NCI-H2196 (cell line): ENCODE results near the gene H3-3A.
"Not testable (repeated sequence)": the region's sequence is repeated elsewhere in the genome, so short reads cannot be mapped to it uniquely, and the experiment has no call there.

Experiments used
- DNase-seq: peaks from one replicate; lab custom pipeline; 2025; ENCODE audit not compliant: unreplicated experiment; lab: John Stamatoyannopoulos, UW

H3-3A gene

GRCh38 chr1:226083302-226084101 lies 21.0 kb downstream of the H3-3A start:
- DNase-seq, result peak; percentile 87

GRCh38 chr1:226085675-226086285 lies 23.3 kb downstream of the H3-3A start:
- no peak for DNase-seq

- DNase-seq, result no peak
Measured at GRCh38 chr1:226086776-226087175, 24.3 kb downstream of the H3-3A start.

GRCh38 chr1:226091461-226091860 lies 28.9 kb downstream of the H3-3A start:
- no peak for DNase-seq

DNA sequence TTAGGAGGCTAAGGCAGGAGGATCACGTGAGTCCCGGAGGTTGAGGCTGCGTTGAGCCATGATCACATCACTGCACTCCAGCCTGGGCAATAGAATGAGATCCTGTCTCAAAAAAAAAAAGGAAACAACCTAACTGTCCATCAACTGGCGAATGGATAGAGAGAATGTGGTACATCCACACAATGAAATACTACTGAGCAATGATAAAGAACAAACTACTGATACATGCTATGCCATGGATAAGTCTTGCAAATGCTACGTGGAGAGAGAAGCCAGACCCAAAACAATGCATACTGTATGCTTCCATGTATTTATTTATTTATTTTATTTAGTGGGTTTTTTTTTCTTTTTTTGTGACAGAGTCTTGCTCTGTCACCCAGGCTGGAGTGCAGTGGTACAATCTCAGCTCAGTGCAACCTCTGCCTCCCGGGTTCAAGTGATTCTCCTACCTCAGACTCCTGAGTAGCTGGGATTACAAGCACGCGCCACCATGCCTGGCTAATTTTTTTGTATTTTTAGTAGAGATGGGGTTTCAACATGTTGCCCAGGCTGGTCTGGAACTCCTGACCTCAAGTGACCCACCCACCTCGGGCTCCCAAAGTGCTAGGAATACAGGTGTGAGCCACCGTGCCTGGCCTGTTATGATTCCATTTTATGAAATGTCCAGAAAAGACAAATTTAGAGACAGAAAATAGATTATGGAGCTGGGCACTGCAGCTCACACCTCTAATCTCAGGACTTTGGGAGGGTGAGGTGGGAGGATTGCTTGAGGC lies 29.7 kb downstream of the H3-3A start:
- not testable (repeated sequence) for DNase-seq

DNA sequence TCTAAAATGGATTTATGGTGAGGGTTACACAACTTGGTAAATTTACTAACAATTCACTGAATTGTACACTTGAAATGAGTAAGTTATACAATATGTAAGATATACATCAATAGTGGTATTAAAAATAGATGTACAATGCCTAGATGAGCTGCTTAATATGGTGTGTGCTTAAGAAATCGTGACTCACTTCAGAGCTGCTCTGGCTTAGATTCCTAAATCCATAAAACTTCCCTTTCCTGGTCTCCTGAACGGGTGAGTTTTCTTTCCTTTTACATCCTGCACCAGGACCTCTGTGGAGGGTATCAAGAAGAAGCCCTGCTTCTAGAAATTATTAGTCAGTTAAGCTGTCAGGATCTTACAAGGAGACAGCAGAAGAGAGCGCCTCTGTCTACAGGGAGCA lies 30.4 kb downstream of the H3-3A start:
- DNase-seq, result no peak

GRCh38 chr1:226093621-226094020 lies 31.1 kb downstream of the H3-3A start:
- no peak for DNase-seq

DNA sequence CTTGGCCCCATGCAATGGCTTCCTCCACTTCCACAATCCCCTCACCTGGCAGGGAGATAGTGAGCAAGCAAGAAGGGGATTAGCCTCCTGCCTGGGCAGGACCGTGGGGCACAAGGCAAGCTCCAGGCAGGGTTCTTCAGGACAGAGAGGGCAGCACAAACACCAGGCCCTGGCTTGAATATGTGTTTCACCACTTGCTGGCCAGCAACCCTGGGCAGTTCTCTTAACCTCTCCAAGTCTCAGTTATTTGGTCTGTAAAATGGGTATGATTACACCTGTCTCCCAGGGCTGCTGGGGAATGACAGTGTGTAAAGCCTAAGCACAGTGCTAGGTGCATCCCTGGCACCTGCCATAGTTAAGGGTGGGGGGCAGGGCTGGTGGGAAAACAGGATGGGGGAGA lies 31.9 kb downstream of the H3-3A start:
- no peak for DNase-seq

DNA sequence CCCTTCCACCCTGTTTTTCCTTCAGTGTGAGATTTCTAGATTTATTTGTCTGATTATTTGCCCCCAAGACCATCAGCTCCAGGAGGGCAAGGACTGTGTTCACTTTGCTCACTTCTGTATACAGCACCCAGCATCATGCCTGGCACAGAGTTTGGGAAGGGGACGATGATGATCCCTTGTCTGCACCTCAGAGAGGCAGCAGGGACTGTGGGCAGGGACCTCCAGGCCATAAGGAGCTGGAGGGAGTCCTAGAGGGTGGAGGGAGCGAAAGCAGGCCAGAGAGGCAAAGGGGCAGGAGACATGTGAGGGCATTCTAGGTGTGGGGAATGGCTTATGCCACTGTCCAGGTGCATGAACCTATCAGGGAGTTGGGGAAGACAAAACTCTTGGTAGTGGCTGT lies 32.8 kb downstream of the H3-3A start:
- DNase-seq, result no peak

GRCh38 chr1:226097866-226098625 lies 35.5 kb downstream of the H3-3A start:
- DNase-seq, result no peak

DNA sequence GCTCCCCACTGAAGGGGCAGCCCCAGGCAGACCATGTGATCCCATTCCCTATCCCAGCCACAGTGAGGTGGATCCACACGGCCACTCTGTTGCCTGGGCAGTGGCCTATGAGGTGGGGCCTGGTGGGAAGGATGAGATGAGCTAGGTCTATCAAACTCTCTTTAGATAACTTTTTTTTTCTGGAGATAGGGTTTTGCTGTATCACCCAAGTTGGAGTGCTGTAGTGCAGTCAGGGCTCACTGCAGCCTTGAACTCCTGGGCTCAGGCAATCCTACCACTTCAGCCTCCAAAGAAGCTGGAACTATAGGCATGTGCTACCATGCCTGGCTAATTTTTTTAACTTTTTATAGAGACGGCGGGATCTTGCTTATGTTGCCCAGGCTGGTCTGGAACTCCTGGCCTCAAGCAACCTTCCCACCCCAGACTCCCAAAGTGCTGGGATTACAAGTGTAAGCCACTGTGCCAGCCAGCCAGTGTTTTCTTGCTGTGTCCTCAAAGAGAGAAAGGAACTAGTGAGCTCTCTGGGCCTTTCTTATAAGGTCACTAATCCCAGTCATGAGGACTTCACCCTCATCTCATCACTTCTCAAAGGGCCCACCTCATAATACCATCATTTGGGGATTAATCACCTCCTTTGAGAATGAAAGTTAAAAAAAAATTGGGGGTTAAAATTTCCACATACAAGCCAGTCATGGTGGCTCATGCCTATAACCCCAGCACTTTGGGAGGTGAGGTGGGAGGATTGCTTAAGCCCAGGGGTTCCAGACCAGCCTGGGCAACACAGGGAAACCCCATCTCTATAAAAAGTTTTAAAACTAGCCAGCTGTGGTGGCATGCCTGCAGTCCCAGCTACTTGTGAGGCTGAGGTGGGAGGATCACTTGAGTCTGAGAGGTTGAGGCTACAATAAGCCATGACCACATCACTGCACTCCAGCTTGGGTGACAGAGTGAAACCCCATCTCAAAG lies 36.6 kb downstream of the H3-3A start:
- no peak for DNase-seq

GRCh38 chr1:226100436-226101391 lies 38.2 kb downstream of the H3-3A start:
- DNase-seq, result peak; percentile 9

DNA sequence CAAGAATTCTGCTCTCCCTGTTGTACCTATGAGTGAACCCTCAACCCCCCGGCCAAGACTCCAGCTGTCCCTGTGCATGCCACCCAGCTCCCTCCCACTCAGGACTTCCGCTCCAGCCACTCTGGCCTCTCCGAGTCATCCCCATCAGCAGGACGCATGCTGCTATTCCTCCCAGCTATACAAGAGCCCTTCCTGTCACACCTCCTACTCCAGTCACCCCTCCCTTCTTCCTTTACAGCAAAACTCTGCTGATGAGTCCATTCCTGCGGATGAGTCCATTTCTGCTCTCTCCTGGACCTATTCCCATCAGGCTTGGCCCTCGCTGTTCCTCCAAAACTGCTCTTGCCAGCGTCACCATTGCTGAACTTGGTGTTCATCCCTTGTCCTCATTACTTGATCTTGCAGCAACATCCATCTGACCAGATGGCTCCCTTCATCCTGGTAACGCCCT lies 42.2 kb downstream of the H3-3A start:
- DNase-seq, result no peak

DNA sequence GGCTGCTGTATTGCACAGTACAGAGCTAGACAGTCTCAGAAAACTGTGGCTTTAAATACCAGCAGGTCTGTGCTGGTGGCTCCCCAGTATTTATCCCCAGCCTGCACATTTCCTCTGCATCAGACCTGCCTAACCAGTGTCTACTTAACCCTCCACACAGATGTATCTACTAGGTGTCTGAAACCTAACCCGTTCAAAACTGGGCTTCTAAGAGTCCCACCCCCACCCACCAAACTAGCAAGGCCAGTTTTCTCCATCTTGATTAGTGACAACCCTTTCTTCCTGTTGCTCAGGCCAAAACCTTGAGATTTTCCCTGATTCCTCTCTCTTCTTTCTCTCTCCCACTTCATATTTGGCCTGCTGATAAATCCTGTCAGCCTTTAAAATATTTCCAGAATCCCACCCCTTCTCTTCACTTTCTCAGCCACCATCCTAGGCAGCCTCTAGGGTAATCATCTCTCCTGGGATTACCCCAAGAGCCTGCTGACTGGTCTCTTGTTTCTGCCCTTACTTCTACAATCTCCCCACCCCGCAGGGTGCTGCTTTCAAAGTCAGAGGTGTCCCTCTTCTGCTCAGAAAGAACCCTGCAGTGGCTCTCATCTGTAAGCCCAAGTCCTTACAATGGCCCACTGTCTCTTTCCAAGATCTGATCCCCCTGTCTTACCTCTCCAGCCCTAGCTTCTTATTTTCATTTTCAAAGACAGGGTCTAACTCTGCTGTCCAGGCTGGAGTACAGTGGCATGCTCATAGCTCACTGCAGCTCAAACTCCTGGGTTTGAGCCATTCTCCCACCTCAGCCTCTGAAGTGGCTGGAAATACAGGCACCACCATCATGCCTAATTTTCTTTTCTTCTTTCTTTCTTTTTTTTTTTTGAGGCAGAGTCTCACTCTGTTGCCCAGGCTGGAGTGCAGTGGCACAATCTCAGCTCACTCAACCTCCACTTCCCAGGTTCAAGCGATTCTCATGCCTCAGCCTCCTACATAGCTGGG lies 45.2 kb downstream of the H3-3A start:
- DNase-seq, result peak; percentile 27

- DNase-seq, result no peak
Measured at GRCh38 chr1:226108935-226109828, 46.7 kb downstream of the H3-3A start.

DNA sequence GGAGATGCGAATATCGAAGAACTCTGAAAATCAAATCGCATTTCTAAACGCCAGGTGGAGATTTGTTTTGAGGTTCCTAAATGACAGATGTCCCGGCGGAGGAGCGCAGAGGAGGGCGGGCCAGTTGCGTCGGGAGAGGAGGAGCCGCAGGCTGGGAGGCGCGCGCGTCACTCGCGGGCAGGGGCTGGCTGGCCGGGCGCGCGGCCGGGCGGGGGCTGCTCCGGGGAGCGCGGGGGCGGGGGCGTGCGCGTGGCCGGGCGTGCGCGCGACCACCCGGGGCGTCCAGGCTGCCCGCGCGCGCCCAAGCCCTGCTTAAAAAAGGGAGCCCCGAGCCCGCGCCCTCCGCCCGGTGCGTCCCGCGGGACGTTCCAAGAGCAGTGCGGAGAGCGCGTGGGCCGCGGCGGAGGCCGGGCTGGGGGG lies 47.3 kb downstream of the H3-3A start:
- DNase-seq, result peak; percentile 91
